Measurements from ENCODE around the gene VEZF1. TPM values are rescaled to one million over a fixed set of nuclear protein-coding genes. Genes with fewer than 3 reads are reported as not detected.

VEZF1 gene
- total RNA-seq, 1 donor from 2014 or later: 43.6 TPM

DNA sequence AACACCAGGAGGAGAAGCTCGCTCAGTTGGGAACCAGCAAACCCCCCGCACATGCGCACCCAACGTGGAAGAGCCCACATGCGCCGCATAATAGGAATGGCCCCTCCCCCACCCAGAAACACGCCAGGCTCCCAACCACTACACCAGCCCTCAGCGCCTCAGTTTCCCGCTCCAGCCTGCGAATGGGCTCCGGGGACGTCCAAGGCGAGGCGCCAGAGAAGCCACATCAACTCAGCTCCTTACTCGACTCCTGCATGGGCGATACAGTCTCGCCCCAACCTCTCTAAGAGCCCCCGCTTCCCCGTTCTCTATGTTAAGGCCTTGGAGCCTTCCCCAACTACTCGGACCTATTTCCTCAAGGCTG lies 18.5 kb upstream of the VEZF1 start:
- Mint-ChIP-seq H3K9me3 (ENCODE audit: low read depth) (no peaks in the 10 kb centered on the region), H3K27me3 (ENCODE audit: low read depth) (no peaks in the 10 kb centered on the region), H3K4me1 (ENCODE audit: low read depth) (peaks cover 49% of the 10 kb centered on the region), H3K4me3 (ENCODE audit: unreplicated experiment) (peak overlapping the region; percentile 99), H3K27ac (ENCODE audit: unreplicated experiment) (peak overlapping the region; percentile 99), H3K36me3 (ENCODE audit: low read depth) (peaks cover 20% of the 10 kb centered on the region)
- DNase-seq (ENCODE audit: low spot score): peak; percentile 93
- TF ChIP-seq, protein P1, sequence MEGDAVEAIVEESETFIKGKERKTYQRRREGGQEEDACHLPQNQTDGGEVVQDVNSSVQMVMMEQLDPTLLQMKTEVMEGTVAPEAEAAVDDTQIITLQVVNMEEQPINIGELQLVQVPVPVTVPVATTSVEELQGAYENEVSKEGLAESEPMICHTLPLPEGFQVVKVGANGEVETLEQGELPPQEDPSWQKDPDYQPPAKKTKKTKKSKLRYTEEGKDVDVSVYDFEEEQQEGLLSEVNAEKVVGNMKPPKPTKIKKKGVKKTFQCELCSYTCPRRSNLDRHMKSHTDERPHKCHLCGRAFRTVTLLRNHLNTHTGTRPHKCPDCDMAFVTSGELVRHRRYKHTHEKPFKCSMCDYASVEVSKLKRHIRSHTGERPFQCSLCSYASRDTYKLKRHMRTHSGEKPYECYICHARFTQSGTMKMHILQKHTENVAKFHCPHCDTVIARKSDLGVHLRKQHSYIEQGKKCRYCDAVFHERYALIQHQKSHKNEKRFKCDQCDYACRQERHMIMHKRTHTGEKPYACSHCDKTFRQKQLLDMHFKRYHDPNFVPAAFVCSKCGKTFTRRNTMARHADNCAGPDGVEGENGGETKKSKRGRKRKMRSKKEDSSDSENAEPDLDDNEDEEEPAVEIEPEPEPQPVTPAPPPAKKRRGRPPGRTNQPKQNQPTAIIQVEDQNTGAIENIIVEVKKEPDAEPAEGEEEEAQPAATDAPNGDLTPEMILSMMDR (IDR thresholded peaks at IDR 0.05): no peak

DNA sequence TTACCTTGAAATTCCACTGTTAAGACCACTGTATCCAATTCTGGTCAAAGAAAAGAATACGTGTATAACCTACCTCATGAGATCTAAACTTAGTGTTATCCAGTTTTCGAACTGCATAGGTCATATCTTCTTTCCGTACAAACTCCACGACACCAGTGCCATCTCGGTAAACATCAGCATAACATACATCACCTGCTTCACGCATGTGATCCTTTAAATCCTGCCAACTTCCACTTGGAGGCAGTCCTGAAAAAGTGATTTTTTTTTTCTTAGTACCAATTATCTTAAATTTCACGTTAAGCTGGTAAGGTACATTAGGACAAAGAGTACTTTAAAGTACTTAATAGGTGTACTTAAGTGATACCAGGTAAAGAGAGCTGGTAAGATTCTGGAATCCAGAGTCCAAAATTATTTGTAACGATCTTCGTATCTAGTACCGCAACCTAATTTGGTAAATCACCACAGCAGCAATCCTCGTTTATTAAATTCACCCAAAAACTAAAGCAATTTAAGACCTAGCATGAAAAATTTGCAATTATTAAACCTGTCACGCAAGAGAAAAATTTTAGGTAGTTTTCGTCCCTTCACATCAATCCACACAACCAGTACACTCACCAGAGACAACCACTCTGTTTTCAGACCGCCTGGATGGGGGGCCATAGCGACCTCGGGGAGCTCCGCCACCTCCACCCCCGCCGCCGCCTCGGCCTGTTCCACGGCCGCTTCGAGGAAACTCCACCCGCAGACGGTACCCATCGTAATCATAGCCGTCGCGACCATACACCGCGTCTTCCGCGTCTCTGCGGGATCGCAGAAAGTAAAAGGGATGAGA lies 17.9 kb upstream of the VEZF1 start:
- peaks cover 49% of the 10 kb centered on the region for H3K4me1 Mint-ChIP-seq (ENCODE audit: low read depth)
- H3K36me3 Mint-ChIP-seq (ENCODE audit: low read depth): peaks cover 20% of the 10 kb centered on the region
- peak overlapping the region; percentile 99 for H3K4me3 Mint-ChIP-seq (ENCODE audit: unreplicated experiment)
- DNase-seq (ENCODE audit: low spot score): no peak
- H3K9me3 Mint-ChIP-seq (ENCODE audit: low read depth): no peaks in the 10 kb centered on the region
- H3K27ac Mint-ChIP-seq (ENCODE audit: unreplicated experiment): peak overlapping the region; percentile 99
- H3K27me3 Mint-ChIP-seq (ENCODE audit: low read depth): no peaks in the 10 kb centered on the region
- TF ChIP-seq, protein P1 (IDR thresholded peaks at IDR 0.05): peak; percentile 6

- Mint-ChIP-seq H3K27ac (ENCODE audit: unreplicated experiment) (peak overlapping the region; percentile 99), H3K27me3 (ENCODE audit: low read depth) (no peaks in the 10 kb centered on the region), H3K36me3 (ENCODE audit: low read depth) (peaks cover 19% of the 10 kb centered on the region), H3K4me1 (ENCODE audit: low read depth) (peaks cover 49% of the 10 kb centered on the region), H3K4me3 (ENCODE audit: unreplicated experiment) (peak overlapping the region; percentile 99), H3K9me3 (ENCODE audit: low read depth) (no peaks in the 10 kb centered on the region)
- no peak for DNase-seq (ENCODE audit: low spot score)
- TF ChIP-seq, protein P1 (IDR thresholded peaks at IDR 0.05): peak; percentile 27
Measured at GRCh38 chr17:58005031-58005727, 17.1 kb upstream of the VEZF1 start.

- H3K4me1 Mint-ChIP-seq (ENCODE audit: low read depth): peaks cover 49% of the 10 kb centered on the region
- DNase-seq (ENCODE audit: low spot score): no peak
- no peak overlapping the region for H3K4me3 Mint-ChIP-seq (ENCODE audit: unreplicated experiment)
- TF ChIP-seq, protein P1 (IDR thresholded peaks at IDR 0.05): no peak
- no peaks in the 10 kb centered on the region for H3K9me3 Mint-ChIP-seq (ENCODE audit: low read depth)
- peak overlapping the region; percentile 51 for H3K27ac Mint-ChIP-seq (ENCODE audit: unreplicated experiment)
- peaks cover 22% of the 10 kb centered on the region for H3K36me3 Mint-ChIP-seq (ENCODE audit: low read depth)
- no peaks in the 10 kb centered on the region for H3K27me3 Mint-ChIP-seq (ENCODE audit: low read depth)
Measured at GRCh38 chr17:58004060-58004459, 16.0 kb upstream of the VEZF1 start.

GRCh38 chr17:58002973-58003372 lies 14.9 kb upstream of the VEZF1 start:
- H3K36me3 Mint-ChIP-seq (ENCODE audit: low read depth): peaks cover 23% of the 10 kb centered on the region
- TF ChIP-seq, protein P1 (IDR thresholded peaks at IDR 0.05): no peak
- no peaks in the 10 kb centered on the region for H3K27me3 Mint-ChIP-seq (ENCODE audit: low read depth)
- H3K4me1 Mint-ChIP-seq (ENCODE audit: low read depth): peaks cover 45% of the 10 kb centered on the region
- no peaks in the 10 kb centered on the region for H3K9me3 Mint-ChIP-seq (ENCODE audit: low read depth)
- no peak overlapping the region for H3K4me3 Mint-ChIP-seq (ENCODE audit: unreplicated experiment)
- peak overlapping the region; percentile 17 for H3K27ac Mint-ChIP-seq (ENCODE audit: unreplicated experiment)
- DNase-seq (ENCODE audit: low spot score): no peak

Data from chondrocyte (in vitro differentiated cells).